OCI-LY3 (cell line): ENCODE results near the gene NUFIP1.

Experiments
- H2AFZ ChIP-seq: fragments of 200-600, 300-600 bp; shearing (Covaris generic); 2 replicates; pipeline ENCODE4 v1.6.0; 2014; ENCODE audit warnings: antibody characterized with exemption, low read depth, low read length
- H3K27ac ChIP-seq: fragments of 200-600, 300-600 bp; sonication (generic); 2 replicates; pipeline ENCODE4 v1.5.1; 2014; ENCODE audit warnings: mild to moderate bottlenecking, low read length, moderate library complexity, mixed read lengths
- H3K27me3 ChIP-seq: fragments of 200-600, 300-600 bp; sonication (generic); 2 replicates; pipeline ENCODE4 v1.6.1; 2014; ENCODE audit warnings: low read depth, low read length, mixed read lengths
- H3K36me3 ChIP-seq: fragments of 200-600, 300-600 bp; sonication (generic); replicated peaks from 2 replicates; pipeline ENCODE3; 2014; ENCODE audit warnings: low read depth, low read length, mixed read lengths
- H3K4me1 ChIP-seq: fragments of 300-600, 200-600 bp; sonication (generic); 2 replicates; pipeline ENCODE4 v1.6.1; 2014; ENCODE audit warnings: low read length, mixed read lengths
- H3K4me2 ChIP-seq: fragments of 200-600, 300-600 bp; sonication (generic); 2 replicates; pipeline ENCODE4 v1.6.1; 2014; ENCODE audit warnings: low read length, mixed read lengths
- H3K4me3 ChIP-seq: fragments of 300-600, 200-600 bp; sonication (generic); 2 replicates; pipeline ENCODE4 v1.5.1; 2014; ENCODE audit warnings: antibody characterized with exemption, mild to moderate bottlenecking, low read length, moderate library complexity
- H3K79me2 ChIP-seq: fragments of 300-600, 200-600 bp; shearing (Covaris generic); 2 replicates; pipeline ENCODE4 v1.6.1; 2014; ENCODE audit warnings: mild to moderate bottlenecking, low read length, mixed read lengths
- H3K9ac ChIP-seq: fragments of 300-600, 200-600 bp; shearing (Covaris generic); 2 replicates; pipeline ENCODE4 v1.6.0; 2014; ENCODE audit warnings: mild to moderate bottlenecking, low read length, moderate library complexity
- H3K9me3 ChIP-seq: fragments of 200-600, 300-600 bp; shearing (Covaris generic); 2 replicates; pipeline ENCODE4 v1.6.1; 2014; ENCODE audit warnings: low read length, mixed read lengths; ENCODE audit not compliant: insufficient read depth
- H4K20me1 ChIP-seq: fragments of 200-600, 300-600 bp; sonication (generic); 2 replicates; pipeline ENCODE4 v1.6.1; 2016; ENCODE audit warnings: low read length, mixed read lengths; ENCODE audit not compliant: insufficient read depth
- CTCF ChIP-seq: fragments of 200-600, 300-600 bp; sonication (generic); IDR thresholded peaks from 2 replicates; pipeline ENCODE4 v1.5.1; 2014; ENCODE audit warnings: antibody characterized with exemption, low read length, low read depth
- EZH2phosphoT487 ChIP-seq: fragments of 200-600 bp; shearing (Covaris generic); IDR thresholded peaks from 2 replicates; pipeline ENCODE4 v1.6.1; 2018; ENCODE audit warnings: antibody characterized with exemption, mixed run types, low read depth

Gene NUFIP1

DNA sequence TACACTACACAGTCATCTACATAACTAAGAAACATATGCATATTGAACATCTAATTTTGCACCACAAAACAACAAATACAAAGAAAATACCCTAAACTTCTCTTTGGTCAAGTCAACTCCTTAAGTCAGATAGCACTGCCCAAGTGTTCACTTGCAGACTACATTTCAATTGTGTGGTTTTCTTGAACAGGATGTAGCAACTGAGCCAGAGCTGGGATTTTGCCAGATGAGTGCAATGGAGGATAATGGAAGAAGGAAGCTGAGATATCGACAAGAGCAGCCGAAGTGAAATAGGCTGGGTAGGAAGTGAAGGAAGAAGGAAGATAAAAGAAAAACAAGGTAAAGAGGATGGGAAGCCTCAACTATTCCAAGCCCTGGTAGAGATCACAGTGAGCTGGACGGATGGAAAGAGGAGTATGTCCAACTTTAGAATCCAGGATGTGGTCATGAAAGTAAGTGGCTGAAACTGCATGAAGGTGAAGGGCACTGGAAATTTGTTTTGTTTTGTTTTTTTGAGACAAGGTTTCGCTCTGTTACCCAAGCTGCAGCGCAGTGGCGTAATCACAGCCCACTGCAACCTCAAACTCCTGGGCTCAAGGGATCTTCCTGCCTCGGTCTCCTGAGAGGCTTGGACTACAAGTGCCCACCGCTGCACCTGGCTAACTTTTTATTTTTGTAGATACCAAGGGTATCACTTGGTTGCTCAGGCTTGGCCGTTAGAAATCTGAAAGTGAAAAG, 15.0 kb downstream of the NUFIP1 start:
- H2AFZ ChIP-seq = no peak overlapping the region
- no peaks in the 10 kb centered on the region for H3K27me3 ChIP-seq
- 0 out of 2 replicates have a peak, but pooled peaks cover 4% of the 10 kb centered on the region for H4K20me1 ChIP-seq
- no peak overlapping the region for H3K4me2 ChIP-seq
- H3K36me3 ChIP-seq = peaks cover 36% of the 10 kb centered on the region
- H3K79me2 ChIP-seq = peaks cover 5% of the 10 kb centered on the region; the same call in 1 of the 2 replicates
- H3K4me1 ChIP-seq = no peaks in the 10 kb centered on the region
- TF ChIP-seq EZH2phosphoT487 = no peak
- no peak overlapping the region for H3K9ac ChIP-seq
- H3K4me3 ChIP-seq = no peak overlapping the region
- no peaks in the 10 kb centered on the region for H3K9me3 ChIP-seq
- H3K27ac ChIP-seq = no peak overlapping the region

DNA sequence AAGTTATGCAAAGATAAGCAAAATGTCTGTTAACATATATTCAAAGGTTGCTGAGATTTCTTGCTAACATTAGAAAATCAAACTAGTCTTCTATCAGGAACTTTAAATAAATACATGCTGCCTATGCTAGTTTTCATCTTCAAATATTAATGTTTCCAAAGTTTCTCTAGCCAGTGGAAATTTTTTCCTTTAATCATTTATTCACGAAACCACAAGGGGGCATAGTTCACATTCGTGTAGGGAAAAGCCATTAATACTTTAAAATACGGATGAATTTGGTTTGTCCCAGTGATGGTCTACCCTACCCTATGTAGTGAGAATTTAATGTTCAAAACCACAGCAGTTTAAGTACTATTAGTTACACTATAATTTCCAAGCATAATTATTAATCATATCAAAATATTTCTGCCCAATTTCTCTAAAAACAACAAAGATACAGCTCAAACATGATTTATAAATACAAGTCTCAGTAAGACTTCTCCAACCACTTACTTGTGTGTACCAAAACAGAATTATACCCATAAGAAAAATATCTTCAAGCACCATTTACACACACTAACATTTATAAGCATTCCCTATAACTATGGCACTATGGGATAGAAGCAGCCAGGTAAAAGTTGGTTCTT, 16.2 kb downstream of the NUFIP1 start:
- H4K20me1 ChIP-seq = 0 out of 2 replicates have a peak, but pooled peaks cover 4% of the 10 kb centered on the region
- H3K27me3 ChIP-seq = no peaks in the 10 kb centered on the region
- no peak overlapping the region for H3K9ac ChIP-seq
- no peaks in the 10 kb centered on the region for H3K9me3 ChIP-seq
- H3K79me2 ChIP-seq = peaks cover 5% of the 10 kb centered on the region; the same call in 1 of the 2 replicates
- no peak overlapping the region for H3K4me3 ChIP-seq
- no peak overlapping the region for H3K4me2 ChIP-seq
- H3K4me1 ChIP-seq = no peaks in the 10 kb centered on the region
- H2AFZ ChIP-seq = no peak overlapping the region
- H3K36me3 ChIP-seq = peaks cover 30% of the 10 kb centered on the region
- H3K27ac ChIP-seq = no peak overlapping the region
- TF ChIP-seq EZH2phosphoT487 = no peak
- TF ChIP-seq CTCF = peak; percentile 72

- no peak for TF ChIP-seq EZH2phosphoT487
- no peak for TF ChIP-seq CTCF
- no peaks in the 10 kb centered on the region for H3K9me3 ChIP-seq
- H4K20me1 ChIP-seq = 0 out of 2 replicates have a peak, but pooled peaks cover 4% of the 10 kb centered on the region
- H3K36me3 ChIP-seq = peaks cover 25% of the 10 kb centered on the region
- H3K9ac ChIP-seq = no peak overlapping the region
- H3K27me3 ChIP-seq = no peaks in the 10 kb centered on the region
- H2AFZ ChIP-seq = no peak overlapping the region
- H3K27ac ChIP-seq = no peak overlapping the region
- H3K4me1 ChIP-seq = no peaks in the 10 kb centered on the region
- H3K4me2 ChIP-seq = no peak overlapping the region
- H3K79me2 ChIP-seq = peaks cover 5% of the 10 kb centered on the region; the same call in 1 of the 2 replicates
- H3K4me3 ChIP-seq = no peak overlapping the region
Observed at GRCh38 chr13:44971656-44972595, 17.3 kb downstream of the NUFIP1 start.

DNA sequence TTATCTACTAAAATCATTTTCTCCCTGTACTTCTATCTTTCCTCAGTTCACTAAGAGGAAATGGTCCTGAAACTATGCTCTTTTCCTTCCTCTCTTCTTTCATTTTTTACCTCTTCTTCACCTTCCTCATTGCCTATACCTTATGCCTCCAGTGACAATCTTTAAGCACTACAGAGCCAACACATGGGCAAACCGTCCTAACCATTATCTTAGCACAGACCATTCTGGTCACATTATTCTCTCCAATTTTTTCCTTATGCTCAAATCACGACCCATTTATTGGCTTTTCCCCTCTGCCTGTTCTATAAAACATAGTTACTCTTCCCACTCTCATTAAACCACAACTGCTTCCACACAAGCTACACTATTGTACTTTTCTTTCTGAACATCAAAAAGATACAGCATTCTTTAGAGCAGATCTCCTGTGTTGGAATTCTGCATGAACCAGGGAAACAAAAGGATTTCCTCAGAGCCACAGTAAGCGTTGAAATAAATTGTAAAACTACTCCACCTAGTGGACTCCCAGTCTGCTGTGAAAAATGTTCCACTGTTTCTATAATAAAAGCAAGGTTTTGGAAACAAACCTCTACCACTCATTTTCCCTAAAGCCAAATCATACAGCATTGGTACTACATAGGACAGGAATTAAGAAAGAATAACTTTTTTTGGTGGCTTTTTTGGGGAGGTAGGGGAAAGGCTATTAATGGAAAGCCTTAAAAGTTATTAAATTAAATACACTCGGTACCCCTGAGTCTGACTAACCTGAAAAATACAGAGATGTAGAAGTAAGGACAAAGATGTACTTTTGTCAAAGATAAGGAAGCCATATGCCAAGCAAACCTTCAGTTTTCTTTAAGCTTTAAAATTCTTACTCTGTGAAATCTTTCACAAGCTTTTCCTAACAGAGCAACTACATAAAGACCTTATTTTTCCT, 19.5 kb downstream of the NUFIP1 start:
- H3K9me3 ChIP-seq = no peaks in the 10 kb centered on the region
- no peak overlapping the region for H2AFZ ChIP-seq
- H3K27ac ChIP-seq = no peak overlapping the region
- H3K4me2 ChIP-seq = no peak overlapping the region
- H3K36me3 ChIP-seq = peaks cover 28% of the 10 kb centered on the region
- H3K4me3 ChIP-seq = no peak overlapping the region
- TF ChIP-seq EZH2phosphoT487 = no peak
- peak; percentile 90 for TF ChIP-seq CTCF
- H3K79me2 ChIP-seq = peaks cover 5% of the 10 kb centered on the region; the same call in 1 of the 2 replicates
- no peaks in the 10 kb centered on the region for H3K4me1 ChIP-seq
- no peak overlapping the region for H3K9ac ChIP-seq
- H3K27me3 ChIP-seq = no peaks in the 10 kb centered on the region
- H4K20me1 ChIP-seq = 0 out of 2 replicates have a peak, but pooled peaks cover 4% of the 10 kb centered on the region
